ENCODE data around the gene MORN5. TPM values are rescaled to one million over a fixed set of nuclear protein-coding genes. Genes with fewer than 3 reads are reported as not detected.
A peak's percentile ranks its signal among the peaks of the same experiment; 100 is the strongest.

Gene MORN5
- total and polyA plus RNA-seq, 9 of the 15 experiments (the other 6 are each of a cell fraction or from before 2014, with no cell fraction given) = not detected

- TF ChIP-seq PURB (CRISPR knock-in tag; IDR thresholded peaks at IDR 0.05; ENCODE audit: low read depth) (no peak), PTRF (tag; IDR thresholded peaks at IDR 0.05) (no peak)
Observed at GRCh38 chr9:122212473-122213004, 52.8 kb downstream of the MORN5 start (continued).

DNA sequence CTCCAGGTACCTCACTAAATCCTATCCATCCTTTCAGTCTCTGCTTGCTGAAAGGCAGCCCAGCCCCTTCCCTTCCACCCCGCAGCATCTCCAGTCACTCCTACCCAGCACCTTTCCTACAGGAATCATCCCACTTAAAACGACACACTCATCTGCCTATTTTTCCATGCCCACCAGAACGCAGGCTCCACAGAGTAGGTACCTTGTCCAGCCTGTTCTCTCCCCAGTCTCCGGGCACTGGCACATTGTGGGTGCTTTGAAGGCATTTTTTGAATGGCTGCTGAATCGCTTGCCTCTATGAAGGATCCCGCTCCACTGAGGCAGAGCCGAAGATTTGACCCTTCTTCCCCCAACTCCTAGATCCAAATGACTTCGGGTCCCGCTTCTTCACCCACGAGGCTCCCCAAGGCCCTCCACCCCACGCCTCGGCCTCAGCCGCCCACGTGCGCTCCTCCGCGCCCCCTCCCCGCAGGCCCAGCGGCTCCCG, 53.4 kb downstream of the MORN5 start:
- intact Hi-C loops (cut with micrococcal nuclease) = loop anchor here (2.0 to 5.0 kb wide), 2 partner anchors 52 to 56 kb away; partner anchors contain the start of genes MORN5, MRRF, NDUFA8 and RBM18
- peak overlapping the region; percentile 58 for H3K4me3 ChIP-seq
- TF ChIP-seq, protein P1, sequence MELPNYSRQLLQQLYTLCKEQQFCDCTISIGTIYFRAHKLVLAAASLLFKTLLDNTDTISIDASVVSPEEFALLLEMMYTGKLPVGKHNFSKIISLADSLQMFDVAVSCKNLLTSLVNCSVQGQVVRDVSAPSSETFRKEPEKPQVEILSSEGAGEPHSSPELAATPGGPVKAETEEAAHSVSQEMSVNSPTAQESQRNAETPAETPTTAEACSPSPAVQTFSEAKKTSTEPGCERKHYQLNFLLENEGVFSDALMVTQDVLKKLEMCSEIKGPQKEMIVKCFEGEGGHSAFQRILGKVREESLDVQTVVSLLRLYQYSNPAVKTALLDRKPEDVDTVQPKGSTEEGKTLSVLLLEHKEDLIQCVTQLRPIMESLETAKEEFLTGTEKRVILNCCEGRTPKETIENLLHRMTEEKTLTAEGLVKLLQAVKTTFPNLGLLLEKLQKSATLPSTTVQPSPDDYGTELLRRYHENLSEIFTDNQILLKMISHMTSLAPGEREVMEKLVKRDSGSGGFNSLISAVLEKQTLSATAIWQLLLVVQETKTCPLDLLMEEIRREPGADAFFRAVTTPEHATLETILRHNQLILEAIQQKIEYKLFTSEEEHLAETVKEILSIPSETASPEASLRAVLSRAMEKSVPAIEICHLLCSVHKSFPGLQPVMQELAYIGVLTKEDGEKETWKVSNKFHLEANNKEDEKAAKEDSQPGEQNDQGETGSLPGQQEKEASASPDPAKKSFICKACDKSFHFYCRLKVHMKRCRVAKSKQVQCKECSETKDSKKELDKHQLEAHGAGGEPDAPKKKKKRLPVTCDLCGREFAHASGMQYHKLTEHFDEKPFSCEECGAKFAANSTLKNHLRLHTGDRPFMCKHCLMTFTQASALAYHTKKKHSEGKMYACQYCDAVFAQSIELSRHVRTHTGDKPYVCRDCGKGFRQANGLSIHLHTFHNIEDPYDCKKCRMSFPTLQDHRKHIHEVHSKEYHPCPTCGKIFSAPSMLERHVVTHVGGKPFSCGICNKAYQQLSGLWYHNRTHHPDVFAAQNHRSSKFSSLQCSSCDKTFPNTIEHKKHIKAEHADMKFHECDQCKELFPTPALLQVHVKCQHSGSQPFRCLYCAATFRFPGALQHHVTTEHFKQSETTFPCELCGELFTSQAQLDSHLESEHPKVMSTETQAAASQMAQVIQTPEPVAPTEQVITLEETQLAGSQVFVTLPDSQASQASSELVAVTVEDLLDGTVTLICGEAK (IDR thresholded peaks at IDR 0.05) = peak; percentile 29; the same call in 1 of the 2 replicates
- TF ChIP-seq, protein P1 (CRISPR knock-in tag; IDR thresholded peaks at IDR 0.05) = no peak
- TF ChIP-seq LARP7 (IDR thresholded peaks at IDR 0.05) (0 out of 2 replicates have a peak, but pooled peaks have one; percentile 58), ZNF23 (CRISPR knock-in tag; IDR thresholded peaks at IDR 0.05) (no peak), KAT7 (CRISPR knock-in tag; IDR thresholded peaks at IDR 0.05; ENCODE audit: borderline replicate concordance) (0 out of 2 replicates have a peak, but pooled peaks have one; percentile 6), EZH2 (IDR thresholded peaks at IDR 0.05; ENCODE audit: borderline replicate concordance, low read depth, low read length) (no peak), SAFB2 (IDR thresholded peaks at IDR 0.05; ENCODE audit: borderline replicate concordance, low read depth, low read length, severe bottlenecking) (no peak)

More for the DNA sequence above, 53.4 kb downstream of the MORN5 start:
- FAIRE-seq (peak; percentile 57), ATAC-seq (no peak), DNase-seq (ENCODE audit: extremely low read depth in 1 of 4, low spot score in 3 of 4) (no peak)
- Histone ChIP-seq H2AFZ (ENCODE audit: low read depth, low read length) (peak overlapping the region; percentile 82), H3K4me2 (ENCODE audit: insufficient read depth, low read length) (peak overlapping the region; percentile 90), H4K20me1 (replicated peaks; ENCODE audit: control insufficient read depth, insufficient read depth, low read length) (no peaks in the 10 kb centered on the region), H3K79me2 (ENCODE audit: control insufficient read depth, insufficient read depth, low read length) (peaks cover 27% of the 10 kb centered on the region), H3K36me3 (ENCODE audit: control insufficient read depth, insufficient read depth, low read length) (peaks cover 26% of the 10 kb centered on the region; the same call in 1 of the 3 replicates), H3K9me3 (replicated peaks; ENCODE audit: control insufficient read depth, insufficient read depth, low read depth, low read length) (no peaks in the 10 kb centered on the region), H3K9me1 (ENCODE audit: control insufficient read depth, insufficient read depth, low read length) (no peaks in the 10 kb centered on the region), H3K27me3 (ENCODE audit: control insufficient read depth in 2 of 2, insufficient read depth in 2 of 2, low read length in 2 of 2) (no peaks in the 10 kb centered on the region), H3K9ac (ENCODE audit: insufficient read depth in 1 of 2, low read depth in 2 of 2, low read length in 2 of 2) (peak overlapping the region; percentile 64 to 95), H3K4me1 (replicated peaks in 1 of 2; ENCODE audit: control insufficient read depth in 2 of 2, insufficient read depth in 2 of 2, low read length in 2 of 2) (peaks cover 23 to 31% of the 10 kb centered on the region in 2 experiments; a peak in 4 of 5 replicates), H3K27ac (ENCODE audit: extremely low read depth, low read depth, low read length) (peak overlapping the region; percentile 76; the same call in 2 of the 3 replicates)
- in situ Hi-C loops (cut with MboI) = no loop called here
- TSS peak; percentile 64 for BruUV-seq (replicated peaks)
- ChIA-PET POLR2A (interaction anchor here (1.2 to 1.7 kb wide), 2 partner anchors 13 to 14 kb away, joined by 4 read pairs; no protein-coding TSS in a partner anchor), CTCF (ENCODE audit: low intra/inter-chr PET ratio) (no interaction called here)
- 3% methylated on average over 19 of the region's 20 CpGs for WGBS (ENCODE audit: insufficient coverage, low coverage, missing lambda C conversion rate)

Measured in K562 (cell line).